Erythroblast (primary cell): ENCODE results near the gene RALGDS.

Source experiments
- DNase-seq, 2 experiments: peaks; one replicate each; lab custom pipeline; 2025; lab: John Stamatoyannopoulos, UW
- GATA1 ChIP-seq: IDR thresholded peaks from 2 replicates; pipeline ENCODE4 v1.6.1; 2011; ENCODE audit warnings: low read depth, mild to moderate bottlenecking, control low read depth, low read length, moderate library complexity
- POLR2A ChIP-seq: IDR thresholded peaks from 2 replicates; pipeline ENCODE4 v1.6.1; 2011; ENCODE audit warnings: mild to moderate bottlenecking, low read length

Gene RALGDS

GRCh38 chr9:133107961-133108793 lies 12.9 kb downstream of the RALGDS start:
- no peak for TF ChIP-seq POLR2A
- TF ChIP-seq GATA1 = no peak
- DNase-seq = peak in 1 of 2 experiments; percentile 18

- no peak for DNase-seq
- TF ChIP-seq POLR2A (no peak), GATA1 (no peak)
These were observed 13.8 kb downstream of the RALGDS start for GRCh38 chr9:133107245-133107722.

DNA sequence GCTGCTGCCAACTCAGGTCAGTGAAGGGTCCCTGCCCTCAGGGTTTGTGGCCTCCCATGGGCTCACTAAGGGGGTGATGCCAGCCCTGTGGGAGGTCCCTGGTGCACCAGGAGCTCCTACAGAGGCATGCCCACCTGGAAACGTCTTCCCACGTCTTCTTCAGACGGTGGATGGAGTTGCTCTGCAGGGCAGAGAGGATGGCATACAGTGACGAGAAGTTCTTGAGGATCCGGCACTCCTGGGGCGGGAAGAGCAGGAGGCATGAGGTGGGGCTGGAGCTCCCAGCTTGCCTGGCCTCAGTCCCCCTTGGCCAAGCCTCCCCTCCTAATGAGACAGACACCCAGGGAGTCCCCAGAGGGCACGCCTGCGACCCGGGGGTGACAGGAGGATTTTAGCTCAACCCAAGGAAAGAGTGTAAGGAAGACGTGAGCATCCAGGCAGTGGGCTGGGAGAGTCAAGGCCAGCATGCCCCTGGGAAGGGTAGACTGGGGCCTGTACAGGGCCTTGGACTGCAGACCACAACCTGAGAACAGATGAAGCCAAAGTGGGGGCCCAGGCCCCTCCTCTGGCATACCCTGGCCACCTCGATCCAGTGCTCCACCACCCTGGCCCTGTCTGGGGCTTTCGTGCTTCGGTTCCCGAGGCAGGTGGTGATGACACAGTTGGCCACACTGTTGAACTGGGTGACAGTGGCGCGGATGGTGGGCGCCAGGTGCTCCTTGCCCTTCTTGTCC lies 14.4 kb downstream of the RALGDS start:
- TF ChIP-seq GATA1 = no peak
- no peak for TF ChIP-seq POLR2A
- DNase-seq = no peak

- DNase-seq = no peak
- TF ChIP-seq GATA1 = no peak
- no peak for TF ChIP-seq POLR2A
These were observed 15.6 kb downstream of the RALGDS start for GRCh38 chr9:133105461-133105770.

DNA sequence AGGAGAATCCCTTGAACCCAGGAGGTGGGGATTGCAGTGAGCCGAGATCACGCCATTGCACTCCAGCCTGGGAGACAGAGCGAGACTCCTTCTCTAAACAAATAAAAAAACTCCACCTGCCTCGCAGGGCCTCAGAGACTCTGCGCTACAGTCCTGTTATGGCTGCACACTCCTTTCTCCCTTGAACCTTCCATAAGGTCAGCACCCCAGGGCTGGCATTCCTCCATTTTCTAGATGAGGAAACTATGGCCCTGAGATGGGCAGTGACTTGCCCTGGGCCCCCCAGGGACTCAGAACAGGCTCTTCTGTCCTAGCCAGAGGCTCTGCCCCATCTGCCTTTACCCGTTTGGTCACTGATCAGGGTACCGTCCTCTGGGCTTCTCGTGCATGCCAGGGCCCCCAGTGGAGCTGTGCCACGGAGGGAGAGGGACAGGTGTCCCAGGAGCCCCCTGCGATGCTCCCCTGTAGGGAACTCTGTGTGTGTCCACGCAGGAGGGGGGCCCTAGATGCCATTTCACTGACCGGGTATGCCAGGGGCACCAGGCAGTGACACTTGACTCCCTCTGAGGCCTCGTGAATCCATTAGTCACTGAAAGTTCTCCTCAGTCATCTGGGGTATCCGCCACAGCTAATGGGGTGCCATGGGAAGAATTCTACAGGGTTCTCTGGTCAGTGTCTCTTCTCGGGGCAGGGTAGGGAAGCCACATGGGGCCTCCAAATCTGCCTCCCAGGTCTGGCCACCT lies 16.2 kb downstream of the RALGDS start:
- TF ChIP-seq GATA1 (no peak), POLR2A (no peak)
- DNase-seq = no peak

GRCh38 chr9:133103987-133104505 lies 17.0 kb downstream of the RALGDS start:
- TF ChIP-seq GATA1 (no peak), POLR2A (no peak)

DNA sequence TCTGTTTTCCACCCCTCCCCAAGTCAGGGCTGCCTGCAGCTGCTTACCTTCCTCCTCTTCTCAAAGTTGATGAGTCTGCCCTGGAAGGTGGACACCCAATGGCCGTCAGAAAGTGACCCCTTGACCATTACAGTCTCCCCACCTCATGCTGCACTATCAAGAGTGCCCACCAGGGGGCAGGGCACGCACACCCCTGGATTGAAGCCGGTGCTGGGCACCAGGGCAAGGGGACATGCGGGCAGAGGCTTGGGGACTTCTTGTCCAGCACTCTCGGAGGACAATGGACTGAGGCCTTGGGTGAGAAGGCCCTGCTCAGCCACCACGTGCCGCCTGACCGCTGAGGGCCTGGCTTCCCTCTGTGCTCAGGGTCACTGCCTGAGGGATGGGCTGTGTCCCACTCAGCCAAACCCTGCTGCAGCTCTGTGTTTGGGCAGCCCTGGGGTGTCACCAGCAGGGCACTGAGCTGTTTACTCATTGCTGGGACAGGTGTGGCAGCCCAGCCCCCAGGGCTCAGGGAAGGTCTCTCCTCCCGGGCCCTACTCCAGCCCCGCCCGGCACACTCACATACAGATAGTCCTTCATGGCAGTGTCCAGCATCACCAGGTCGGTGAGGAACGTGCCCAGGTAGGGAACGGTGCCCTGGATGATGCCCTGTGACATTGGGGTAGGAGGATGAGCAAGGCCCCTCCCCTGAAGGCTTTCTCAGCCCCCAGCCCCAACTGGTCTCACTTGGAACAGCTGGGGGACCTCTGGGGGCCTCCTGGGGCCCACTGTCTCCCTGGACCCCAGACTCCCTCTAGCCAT lies 17.7 kb downstream of the RALGDS start:
- peak; percentile 56 to 76 for DNase-seq
- TF ChIP-seq POLR2A (no peak), GATA1 (no peak)

More at GRCh38 chr9:133103987-133104505, 17.0 kb downstream of the RALGDS start:
- no peak for DNase-seq

- no peak for DNase-seq
- TF ChIP-seq GATA1 = no peak
These were observed 18.6 kb downstream of the RALGDS start for GRCh38 chr9:133102190-133103021.

- TF ChIP-seq POLR2A (no peak), GATA1 (no peak)
- DNase-seq = no peak
These were observed 19.5 kb downstream of the RALGDS start for GRCh38 chr9:133101356-133102189.

DNA sequence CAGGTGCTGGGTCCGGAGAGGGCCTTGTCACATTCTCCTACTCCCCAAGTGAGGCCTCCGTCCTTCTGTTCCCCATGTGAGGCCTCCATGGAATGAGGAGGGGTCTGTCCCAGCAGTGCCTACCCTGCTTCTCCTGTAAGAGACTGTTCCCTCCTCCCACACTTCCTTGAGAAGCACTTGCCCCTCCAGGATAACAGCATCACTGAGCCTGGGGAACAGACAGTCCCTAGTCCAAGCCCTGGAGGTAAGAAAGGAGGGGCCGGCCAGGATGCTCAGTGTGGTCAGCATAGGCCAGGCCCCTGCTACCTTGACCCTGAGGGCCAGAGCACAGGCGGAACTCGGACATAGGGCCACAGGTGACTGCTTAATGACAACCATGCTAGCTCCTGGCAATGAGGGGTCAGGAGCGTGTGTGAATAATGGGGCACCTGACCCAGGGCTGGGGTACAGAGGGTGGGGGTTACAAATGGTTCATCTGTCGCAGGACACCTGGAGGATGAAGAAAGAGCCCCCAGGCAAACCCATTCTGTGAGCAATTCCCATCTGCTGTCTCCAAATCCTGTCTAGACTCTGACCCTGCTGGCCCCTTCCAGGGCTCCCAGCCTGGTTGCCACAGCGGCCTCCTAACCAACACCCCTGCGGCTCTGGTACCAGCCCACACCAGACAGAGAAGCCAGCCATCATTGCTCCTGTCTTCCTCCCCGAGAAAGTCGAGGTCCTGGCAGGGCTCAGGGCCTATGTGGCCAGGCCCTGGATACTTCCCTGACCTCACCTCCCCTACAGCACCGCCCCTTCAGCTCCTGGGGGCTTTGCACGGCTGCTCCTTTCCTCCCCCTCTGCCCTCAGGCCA lies 20.3 kb downstream of the RALGDS start:
- TF ChIP-seq GATA1 (no peak), POLR2A (no peak)
- DNase-seq = no peak
